Breast epithelium (tissue), 4 donors: ENCODE measurements around the gene KLHL8. TPM values are rescaled to one million over a fixed set of nuclear protein-coding genes. Genes with fewer than 3 reads are reported as not detected.

Experiments
- DNase-seq, 2 donors: peaks; one replicate each; pipeline ENCODE4 v3.0.0-alpha.2; 2019; ENCODE audit warnings: low spot score in 2 of 2
- H3K27ac ChIP-seq, 2 donors: fragments of 200-600 bp; sonication (generic) in 1 of 2; one replicate each; pipeline ENCODE4 v1.5.1; 2016 to 2019; ENCODE audit warnings: mild to moderate bottlenecking in 1 of 2
- H3K27me3 ChIP-seq, 2 donors: fragments of 200-600 bp; sonication (generic) in 1 of 2; one replicate each; pipeline versions ENCODE4 v1.5.1 to v1.6.0; 2017 to 2019; ENCODE audit warnings: control low read depth in 1 of 2, mild to moderate bottlenecking in 1 of 2
- H3K36me3 ChIP-seq: fragments of 200-600 bp; one replicate; pipeline ENCODE4 v1.5.1; 2019
- H3K4me1 ChIP-seq, 2 donors: fragments of 200-600 bp; sonication (generic); one replicate each; pipeline ENCODE4 v1.5.1; 2016 to 2019; ENCODE audit warnings: control low read depth in 1 of 2
- H3K4me3 ChIP-seq, 3 donors: fragments of 200-600 bp; sonication (generic); 1 replicate in 2 of 3; 2 replicates in 1 of 3; pipeline ENCODE4 v1.5.1; 2016 to 2019; ENCODE audit warnings: mild to moderate bottlenecking in 3 of 3, moderate library complexity in 2 of 3
- H3K9me3 ChIP-seq, 2 donors: fragments of 200-600 bp; sonication (generic) in 1 of 2; one replicate each; pipeline ENCODE4 v1.5.1; 2016 to 2019; ENCODE audit warnings: control low read depth in 1 of 2
- CTCF ChIP-seq, 3 donors: fragments of 450-650 bp; IDR thresholded peaks; one replicate each; pipeline ENCODE4 v1.5.1; 2016 to 2017; ENCODE audit warnings: antibody characterized with exemption in 3 of 3, mild to moderate bottlenecking in 3 of 3, moderate library complexity in 3 of 3
- POLR2A ChIP-seq: fragments of 450-650 bp; IDR thresholded peaks from one replicate; pipeline ENCODE4 v1.6.1; 2016; ENCODE audit warnings: antibody characterized with exemption, mild to moderate bottlenecking, moderate library complexity
- POLR2AphosphoS5 ChIP-seq, 3 donors: sonication (generic); formaldehyde crosslinking; IDR thresholded peaks; one replicate each; pipeline ENCODE4 v1.6.1; 2017; ENCODE audit warnings: antibody characterized with exemption in 3 of 3
- intact Hi-C: fragments of 100-400 bp; cut with DNase I; formaldehyde crosslinking; loops from one replicate; pipeline ENCODE4 v1.15.1; 2023; ENCODE audit warnings: low total_unique reads
- total RNA-seq, 3 donors: library from RNA; depleted of rRNA; stranded (reverse); fragments of >200 nt; gene quantifications; one replicate each; pipeline ENCODE4 v1.1.0, GENCODE V29; 2016

KLHL8 gene
- total RNA-seq, 3 donors from 2014 or later: 14.2 to 15.7 (median 14.6) TPM

GRCh38 chr4:87171944-87172343 is 48.5 kb downstream of the KLHL8 start:
- intact Hi-C loops: no loop called here
- no peak overlapping the region for H3K27ac ChIP-seq
- TF ChIP-seq POLR2AphosphoS5 (IDR thresholded peaks at IDR 0.05): no peak
- TF ChIP-seq CTCF (IDR thresholded peaks at IDR 0.05): no peak
- TF ChIP-seq POLR2A: no peak
- no peak for DNase-seq
- no peak overlapping the region for H3K4me3 ChIP-seq
- no peaks in the 10 kb centered on the region for H3K36me3 ChIP-seq
- no peaks in the 10 kb centered on the region for H3K27me3 ChIP-seq
- H3K4me1 ChIP-seq: no peaks in the 10 kb centered on the region
- no peaks in the 10 kb centered on the region for H3K9me3 ChIP-seq

- no peak for TF ChIP-seq POLR2AphosphoS5 (IDR thresholded peaks at IDR 0.05)
- TF ChIP-seq CTCF (IDR thresholded peaks at IDR 0.05): no peak
- no peak for TF ChIP-seq POLR2A
- no peaks in the 10 kb centered on the region for H3K4me1 ChIP-seq
- no peak overlapping the region for H3K4me3 ChIP-seq
- H3K27me3 ChIP-seq: no peaks in the 10 kb centered on the region
- no peaks in the 10 kb centered on the region for H3K36me3 ChIP-seq
- H3K27ac ChIP-seq: no peak overlapping the region
- DNase-seq: no peak
- intact Hi-C loops: no loop called here
- H3K9me3 ChIP-seq: no peaks in the 10 kb centered on the region
Measured at GRCh38 chr4:87166296-87166854, 54.0 kb downstream of the KLHL8 start.

- H3K27me3 ChIP-seq: no peaks in the 10 kb centered on the region
- no peaks in the 10 kb centered on the region for H3K4me1 ChIP-seq
- no peaks in the 10 kb centered on the region for H3K9me3 ChIP-seq
- no peak overlapping the region for H3K27ac ChIP-seq
- intact Hi-C loops: no loop called here
- no peak overlapping the region for H3K4me3 ChIP-seq
- H3K36me3 ChIP-seq: no peaks in the 10 kb centered on the region
- TF ChIP-seq POLR2AphosphoS5 (IDR thresholded peaks at IDR 0.05) (no peak), CTCF (IDR thresholded peaks at IDR 0.05) (no peak), POLR2A (no peak)
- no peak for DNase-seq
Measured at GRCh38 chr4:87165892-87166291, 54.5 kb downstream of the KLHL8 start.

- no peak for DNase-seq
- TF ChIP-seq POLR2A (no peak), POLR2AphosphoS5 (IDR thresholded peaks at IDR 0.05) (no peak), CTCF (IDR thresholded peaks at IDR 0.05) (no peak)
- H3K27ac ChIP-seq: no peak overlapping the region
- no peaks in the 10 kb centered on the region for H3K27me3 ChIP-seq
- no peaks in the 10 kb centered on the region for H3K4me1 ChIP-seq
- intact Hi-C loops: loop anchor here (10.0 kb wide), 1 partner anchor 82 kb away; no protein-coding TSS in a partner anchor
- H3K9me3 ChIP-seq: no peaks in the 10 kb centered on the region
- no peaks in the 10 kb centered on the region for H3K36me3 ChIP-seq
- no peak overlapping the region for H3K4me3 ChIP-seq
Measured at GRCh38 chr4:87153078-87153870, 67.1 kb downstream of the KLHL8 start.

GRCh38 chr4:87152310-87153041 is 67.9 kb downstream of the KLHL8 start:
- intact Hi-C loops: loop anchor here (10.0 kb wide), 1 partner anchor 82 kb away; no protein-coding TSS in a partner anchor
- TF ChIP-seq CTCF (IDR thresholded peaks at IDR 0.05) (no peak), POLR2AphosphoS5 (IDR thresholded peaks at IDR 0.05) (no peak), POLR2A (no peak)
- no peak overlapping the region for H3K27ac ChIP-seq
- H3K4me3 ChIP-seq: no peak overlapping the region
- no peaks in the 10 kb centered on the region for H3K4me1 ChIP-seq
- H3K9me3 ChIP-seq: no peaks in the 10 kb centered on the region
- no peaks in the 10 kb centered on the region for H3K36me3 ChIP-seq
- no peaks in the 10 kb centered on the region for H3K27me3 ChIP-seq
- DNase-seq: no peak
